Measurements from ENCODE around the gene DYSF. TPM values are rescaled to one million over a fixed set of nuclear protein-coding genes. Genes with fewer than 3 reads are reported as not detected.

DYSF gene
- total RNA-seq, 4 donors from 2014 or later, result 17.4 to 40.7 (median 18.5) TPM

DNA sequence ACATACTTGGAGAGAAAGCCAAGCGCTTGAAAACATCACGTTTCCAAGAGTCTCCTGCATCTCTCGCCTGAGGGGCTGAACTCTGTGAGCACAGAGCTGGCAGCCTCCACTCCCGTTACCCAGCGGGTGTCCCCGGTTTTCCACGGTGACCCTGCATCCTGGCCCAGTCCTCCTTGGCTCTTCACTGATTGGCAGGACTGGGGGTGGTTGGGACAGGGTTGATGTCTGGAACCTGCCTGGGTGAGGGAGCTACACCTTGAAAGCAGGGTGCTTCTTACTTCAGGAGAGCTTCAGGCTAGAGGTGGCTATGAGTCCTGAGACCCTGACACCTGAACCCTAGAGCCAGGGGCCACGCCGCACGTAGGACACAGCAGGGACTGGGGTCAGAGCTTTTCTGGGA, 234.1 kb downstream of the DYSF start:
- no peak overlapping the region for H3K4me3 ChIP-seq
- H3K27me3 ChIP-seq, result no peaks in the 10 kb centered on the region
- intact Hi-C loops (cut with DNase I), result no loop called here
- H3K4me1 ChIP-seq, result peaks cover 0 to 6% (median 1%) of the 10 kb centered on the region in 4 donors
- DNase-seq (ENCODE audit: extremely low spot score), result no peak
- no peak overlapping the region for H3K27ac ChIP-seq (replicated peaks in 1 of 4)
- peaks cover 0 to 53% (median 49%) of the 10 kb centered on the region in 4 donors for H3K36me3 ChIP-seq
- TF ChIP-seq POLR2A (IDR thresholded peaks at IDR 0.05; ENCODE audit: low read depth), result no peak
- TF ChIP-seq EP300 (IDR thresholded peaks at IDR 0.05), result no peak
- TF ChIP-seq POLR2AphosphoS5 (IDR thresholded peaks at IDR 0.05), result no peak
- TF ChIP-seq, protein P1, sequence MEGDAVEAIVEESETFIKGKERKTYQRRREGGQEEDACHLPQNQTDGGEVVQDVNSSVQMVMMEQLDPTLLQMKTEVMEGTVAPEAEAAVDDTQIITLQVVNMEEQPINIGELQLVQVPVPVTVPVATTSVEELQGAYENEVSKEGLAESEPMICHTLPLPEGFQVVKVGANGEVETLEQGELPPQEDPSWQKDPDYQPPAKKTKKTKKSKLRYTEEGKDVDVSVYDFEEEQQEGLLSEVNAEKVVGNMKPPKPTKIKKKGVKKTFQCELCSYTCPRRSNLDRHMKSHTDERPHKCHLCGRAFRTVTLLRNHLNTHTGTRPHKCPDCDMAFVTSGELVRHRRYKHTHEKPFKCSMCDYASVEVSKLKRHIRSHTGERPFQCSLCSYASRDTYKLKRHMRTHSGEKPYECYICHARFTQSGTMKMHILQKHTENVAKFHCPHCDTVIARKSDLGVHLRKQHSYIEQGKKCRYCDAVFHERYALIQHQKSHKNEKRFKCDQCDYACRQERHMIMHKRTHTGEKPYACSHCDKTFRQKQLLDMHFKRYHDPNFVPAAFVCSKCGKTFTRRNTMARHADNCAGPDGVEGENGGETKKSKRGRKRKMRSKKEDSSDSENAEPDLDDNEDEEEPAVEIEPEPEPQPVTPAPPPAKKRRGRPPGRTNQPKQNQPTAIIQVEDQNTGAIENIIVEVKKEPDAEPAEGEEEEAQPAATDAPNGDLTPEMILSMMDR (IDR thresholded peaks at IDR 0.05), result no peak
- H3K9me3 ChIP-seq, result no peaks in the 10 kb centered on the region
- 96% methylated on average over 10 of the region's 10 CpGs for WGBS

DNA sequence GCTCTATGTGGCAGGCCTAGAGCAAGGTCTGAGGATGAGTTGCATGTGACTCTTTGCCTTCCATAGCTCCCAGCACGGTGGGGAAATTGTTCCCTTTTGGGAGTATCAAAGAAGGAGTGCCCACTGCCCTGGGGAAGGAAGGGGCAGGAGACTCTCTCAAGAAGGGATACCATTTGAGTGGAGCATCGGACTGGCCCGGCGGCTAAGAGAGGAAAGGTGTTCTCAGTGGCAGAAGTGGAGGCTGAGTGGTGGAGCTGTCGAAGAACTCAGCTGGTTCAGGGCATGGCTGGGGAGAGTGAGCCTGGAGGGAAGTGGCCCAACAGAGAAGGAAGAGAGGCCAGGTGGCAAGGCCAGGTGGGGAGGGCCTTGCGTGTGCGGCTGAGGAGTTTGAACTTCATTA, 235.2 kb downstream of the DYSF start:
- intact Hi-C loops (cut with DNase I), result no loop called here
- 95% methylated on average over 7 of the region's 7 CpGs for WGBS

DNA sequence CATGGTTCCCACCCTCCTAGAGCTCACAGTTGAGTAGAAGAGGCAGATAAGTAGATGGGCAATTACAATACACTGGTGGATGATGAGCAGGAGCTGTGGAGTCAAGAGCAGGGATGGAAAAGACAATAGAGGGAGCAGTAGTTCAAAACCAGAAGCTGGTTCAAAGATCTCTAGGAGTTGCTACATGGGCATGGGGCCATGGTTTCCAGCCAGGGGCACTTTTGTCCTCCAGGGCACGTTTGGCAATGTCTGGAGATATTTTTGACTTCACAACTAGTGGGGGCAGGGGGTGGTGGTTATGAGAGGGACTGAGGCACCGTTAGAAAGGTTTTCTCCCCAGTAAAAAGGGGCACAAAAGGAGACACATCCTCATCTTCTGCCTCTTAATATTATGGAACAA, 236.0 kb downstream of the DYSF start:
- H3K27me3 ChIP-seq, result no peaks in the 10 kb centered on the region
- no peak overlapping the region for H3K27ac ChIP-seq (replicated peaks in 1 of 4)
- no peak for TF ChIP-seq EP300 (IDR thresholded peaks at IDR 0.05)
- TF ChIP-seq POLR2AphosphoS5 (IDR thresholded peaks at IDR 0.05), result no peak
- TF ChIP-seq, protein P1 (IDR thresholded peaks at IDR 0.05), result no peak
- TF ChIP-seq POLR2A (IDR thresholded peaks at IDR 0.05; ENCODE audit: low read depth), result no peak
- 81% methylated on average over 2 of the region's 2 CpGs for WGBS
- intact Hi-C loops (cut with DNase I), result no loop called here
- H3K4me3 ChIP-seq, result no peak overlapping the region
- peaks cover 0 to 6% (median 1%) of the 10 kb centered on the region in 4 donors for H3K4me1 ChIP-seq
- H3K9me3 ChIP-seq, result no peaks in the 10 kb centered on the region
- H3K36me3 ChIP-seq, result peaks cover 0 to 36% (median 31%) of the 10 kb centered on the region in 4 donors
- no peak for DNase-seq (ENCODE audit: extremely low spot score)

More for the DNA sequence above, 235.2 kb downstream of the DYSF start:
- H3K9me3 ChIP-seq, result no peaks in the 10 kb centered on the region
- no peaks in the 10 kb centered on the region for H3K27me3 ChIP-seq
- no peak for TF ChIP-seq POLR2A (IDR thresholded peaks at IDR 0.05; ENCODE audit: low read depth)
- TF ChIP-seq, protein P1 (IDR thresholded peaks at IDR 0.05), result no peak
- no peak for TF ChIP-seq EP300 (IDR thresholded peaks at IDR 0.05)
- TF ChIP-seq POLR2AphosphoS5 (IDR thresholded peaks at IDR 0.05), result no peak
- DNase-seq (ENCODE audit: extremely low spot score), result no peak
- peaks cover 0 to 6% (median 1%) of the 10 kb centered on the region in 4 donors for H3K4me1 ChIP-seq
- no peak overlapping the region for H3K27ac ChIP-seq (replicated peaks in 1 of 4)
- H3K36me3 ChIP-seq, result peaks cover 0 to 44% (median 39%) of the 10 kb centered on the region in 4 donors
- H3K4me3 ChIP-seq, result no peak overlapping the region

DNA sequence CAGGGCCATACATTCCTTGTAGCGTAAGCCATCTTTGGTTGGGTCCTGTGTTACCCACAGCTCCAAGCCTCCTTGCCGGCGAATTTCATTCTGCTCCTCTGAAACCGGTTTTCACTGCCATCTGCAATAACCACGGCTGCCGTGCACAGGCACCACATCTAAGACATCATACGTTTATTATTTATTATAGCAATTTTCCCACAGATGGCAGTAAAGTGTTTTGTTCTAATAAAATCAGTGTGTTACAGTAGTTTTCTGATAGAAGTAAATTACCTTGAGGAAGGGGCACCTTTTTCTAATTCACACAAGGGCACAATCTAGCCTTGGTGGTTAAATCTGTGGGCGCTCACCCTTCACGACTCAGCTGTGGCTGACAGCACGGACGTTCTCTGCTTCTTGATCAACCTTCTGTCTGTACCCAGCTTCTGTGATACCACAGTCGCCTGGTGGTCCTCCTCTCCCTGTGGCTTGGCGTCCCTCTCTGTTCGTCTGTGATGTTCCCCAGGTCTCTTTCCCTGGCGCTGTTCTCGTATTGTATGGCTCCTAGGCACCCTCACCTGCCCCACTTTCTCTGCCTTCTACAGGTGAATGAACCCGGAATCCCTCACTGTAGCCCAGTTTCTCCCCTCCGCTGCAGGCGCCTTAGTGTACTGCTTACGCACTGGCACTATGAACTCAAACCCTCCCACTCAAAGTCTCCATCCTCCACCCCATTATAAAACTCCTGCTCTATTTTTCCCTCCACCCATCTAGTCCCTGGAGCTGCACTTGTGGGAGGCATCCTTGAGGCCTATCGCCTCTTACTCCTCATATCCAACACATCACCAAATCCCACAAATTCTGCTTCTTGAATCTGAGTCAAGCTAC, 236.8 kb downstream of the DYSF start:
- Histone ChIP-seq H3K4me1 (peaks cover 0 to 6% (median 1%) of the 10 kb centered on the region in 4 donors), H3K27ac (replicated peaks in 1 of 4) (no peak overlapping the region), H3K9me3 (no peaks in the 10 kb centered on the region), H3K27me3 (no peaks in the 10 kb centered on the region), H3K36me3 (peaks cover 0 to 28% (median 26%) of the 10 kb centered on the region in 4 donors), H3K4me3 (no peak overlapping the region)
- TF ChIP-seq, protein P1 (IDR thresholded peaks at IDR 0.05), result no peak
- TF ChIP-seq POLR2A (IDR thresholded peaks at IDR 0.05; ENCODE audit: low read depth) (no peak), POLR2AphosphoS5 (IDR thresholded peaks at IDR 0.05) (no peak), EP300 (IDR thresholded peaks at IDR 0.05) (no peak)
- 96% methylated on average over 21 of the region's 21 CpGs for WGBS
- no peak for DNase-seq (ENCODE audit: extremely low spot score)
- intact Hi-C loops (cut with DNase I), result no loop called here
